GM18511 (cell line): ENCODE data around the gene SLC22A1.

Experiments
- ATAC-seq: cut with Tn5 transposase; IDR thresholded peaks from one replicate; pipeline ENCODE4 v1.9.1; 2021; ENCODE audit warnings: mild to moderate bottlenecking, moderate library complexity; ENCODE audit not compliant: unreplicated experiment

Gene SLC22A1

GRCh38 chr6:160207618-160208017, 86.0 kb downstream of the SLC22A1 start:
- ATAC-seq: no peak
